Peyer's patch (tissue), 4 donors: Measurements from ENCODE around the gene ADAM23.

Experiments used
- CTCF ChIP-seq, 6 experiments: fragments of 450-650 bp in 4 of 6; fragments of 200-600 bp in 2 of 6; sonication (generic) in 1 of 6; IDR thresholded peaks; one replicate each; pipeline ENCODE4 v1.5.1; 2017 to 2019; ENCODE audit warnings: antibody characterized with exemption in 6 of 6, mild to moderate bottlenecking in 3 of 6, moderate library complexity in 1 of 6
- POLR2A ChIP-seq, 2 donors: fragments of 450-650 bp; IDR thresholded peaks; one replicate each; pipeline ENCODE4 v1.5.1; 2017; ENCODE audit warnings: antibody characterized with exemption in 2 of 2, mild to moderate bottlenecking in 2 of 2, moderate library complexity in 2 of 2

GRCh38 chr2:206530727-206531126 is 87.4 kb downstream of the ADAM23 start:
- no peak for TF ChIP-seq CTCF (IDR thresholded peaks at IDR 0.05)
- no peak for TF ChIP-seq POLR2A (IDR thresholded peaks at IDR 0.05)
